ENCODE measurements around the gene TNFAIP8. TPM values are rescaled to one million over a fixed set of nuclear protein-coding genes. Genes with fewer than 3 reads are reported as not detected.
A peak's percentile ranks its signal among the peaks of the same experiment; 100 is the strongest.

Gene TNFAIP8
- total RNA-seq, 6 experiments from 2014 or later: 8.0 to 13.9 (median 10.5) TPM

DNA sequence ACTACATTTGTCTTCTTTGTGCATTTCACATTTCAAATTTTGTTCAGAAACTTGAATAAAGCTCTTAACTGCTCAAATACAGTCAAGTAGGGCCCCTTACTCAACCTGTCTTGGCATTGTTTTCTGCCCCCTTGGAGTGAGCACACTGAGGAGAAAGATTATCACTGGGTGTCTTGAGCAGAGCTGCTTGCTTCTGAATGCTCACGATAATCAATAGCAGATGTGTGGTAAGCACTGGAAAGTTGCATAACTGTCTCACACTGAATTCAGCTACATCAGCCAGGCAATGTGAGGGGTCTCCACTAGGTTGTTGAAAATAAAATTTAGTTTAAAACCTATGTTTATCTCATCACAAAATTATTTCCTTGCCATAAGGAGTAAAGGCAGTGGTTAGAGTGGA, 7.8 kb upstream of the TNFAIP8 start:
- Mint-ChIP-seq H3K9me3 (no peaks in the 10 kb centered on the region), H3K27ac (no peak overlapping the region), H3K4me1 (ENCODE audit: low read depth) (peaks cover 10% of the 10 kb centered on the region)

DNA sequence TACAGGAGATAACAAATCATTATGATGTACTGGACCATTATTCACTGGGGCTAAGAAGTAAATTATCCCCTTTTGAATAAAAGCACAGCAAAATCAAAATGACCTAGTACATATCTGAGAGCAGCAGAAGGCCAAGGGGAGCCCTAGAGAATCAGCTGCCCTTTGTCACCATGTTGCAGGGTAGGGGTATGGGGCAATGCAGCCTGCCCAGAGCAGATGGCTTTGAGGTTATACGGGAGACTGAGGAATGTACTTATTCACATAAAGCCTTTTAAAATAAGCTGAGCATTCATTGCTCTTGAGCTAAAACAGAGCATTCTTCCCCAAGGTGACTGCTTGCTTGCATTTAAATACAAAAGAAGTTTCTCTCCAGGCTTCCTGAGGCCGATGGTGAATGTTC, 2.6 kb upstream of the TNFAIP8 start:
- Mint-ChIP-seq H3K4me3 (no peak overlapping the region), H3K27ac (no peak overlapping the region), H3K9me3 (no peaks in the 10 kb centered on the region), H3K36me3 (ENCODE audit: low read depth) (no peaks in the 10 kb centered on the region), H3K4me1 (ENCODE audit: low read depth) (peaks cover 20% of the 10 kb centered on the region), H3K27me3 (ENCODE audit: insufficient read depth) (peaks cover 2% of the 10 kb centered on the region; the same call in 1 of the 2 replicates)
- TF ChIP-seq CTCF (IDR thresholded peaks at IDR 0.05): no peak
- no peak for DNase-seq

More for the DNA sequence above, 7.8 kb upstream of the TNFAIP8 start:
- peak; percentile 37 for DNase-seq
- peaks cover 2% of the 10 kb centered on the region; the same call in 1 of the 2 replicates for H3K27me3 Mint-ChIP-seq (ENCODE audit: insufficient read depth)
- H3K36me3 Mint-ChIP-seq (ENCODE audit: low read depth): no peaks in the 10 kb centered on the region
- no peak overlapping the region for H3K4me3 Mint-ChIP-seq
- no peak for TF ChIP-seq CTCF (IDR thresholded peaks at IDR 0.05)

GRCh38 chr5:119353686-119354366, 2.0 kb upstream of the TNFAIP8 start:
- Mint-ChIP-seq H3K9me3 (no peaks in the 10 kb centered on the region), H3K27me3 (ENCODE audit: insufficient read depth) (peaks cover 2% of the 10 kb centered on the region; the same call in 1 of the 2 replicates), H3K36me3 (ENCODE audit: low read depth) (no peaks in the 10 kb centered on the region), H3K27ac (no peak overlapping the region), H3K4me1 (ENCODE audit: low read depth) (peaks cover 18% of the 10 kb centered on the region), H3K4me3 (no peak overlapping the region)
- no peak for TF ChIP-seq CTCF (IDR thresholded peaks at IDR 0.05)
- DNase-seq: no peak

- H3K4me1 Mint-ChIP-seq (ENCODE audit: low read depth): peaks cover 24% of the 10 kb centered on the region
- DNase-seq: no peak
- H3K27me3 Mint-ChIP-seq (ENCODE audit: insufficient read depth): peaks cover 2% of the 10 kb centered on the region; the same call in 1 of the 2 replicates
- no peak overlapping the region for H3K27ac Mint-ChIP-seq
- no peak overlapping the region for H3K4me3 Mint-ChIP-seq
- no peak for TF ChIP-seq CTCF (IDR thresholded peaks at IDR 0.05)
- H3K36me3 Mint-ChIP-seq (ENCODE audit: low read depth): no peaks in the 10 kb centered on the region
- H3K9me3 Mint-ChIP-seq: no peaks in the 10 kb centered on the region
Measured at GRCh38 chr5:119354537-119355243, 1.1 kb upstream of the TNFAIP8 start.

DNA sequence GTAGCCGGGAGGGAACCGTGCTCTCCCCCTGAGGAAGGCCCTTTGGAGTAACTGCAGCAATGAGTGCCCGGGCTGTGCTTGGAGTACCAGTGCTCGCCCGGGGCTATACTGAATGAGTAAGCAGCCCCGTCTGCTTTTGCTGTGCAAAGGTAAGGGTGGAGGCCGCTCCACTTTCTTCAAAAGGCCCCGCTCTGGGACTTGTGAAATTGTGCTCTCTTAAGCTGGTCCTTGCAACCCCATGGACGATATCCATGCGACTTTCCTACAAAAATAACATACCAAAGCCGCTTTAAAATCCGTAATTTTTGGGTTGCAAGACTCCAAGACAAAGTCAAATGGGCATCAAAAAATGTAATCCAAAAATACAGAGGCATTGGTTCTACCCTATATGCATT, 578 bp upstream of the TNFAIP8 start:
- no peaks in the 10 kb centered on the region for H3K9me3 Mint-ChIP-seq
- H3K4me3 Mint-ChIP-seq: peak overlapping the region; percentile 98
- no peak overlapping the region for H3K27ac Mint-ChIP-seq
- H3K27me3 Mint-ChIP-seq (ENCODE audit: insufficient read depth): peaks cover 2% of the 10 kb centered on the region; the same call in 1 of the 2 replicates
- no peak for DNase-seq
- peaks cover 30% of the 10 kb centered on the region for H3K4me1 Mint-ChIP-seq (ENCODE audit: low read depth)
- H3K36me3 Mint-ChIP-seq (ENCODE audit: low read depth): no peaks in the 10 kb centered on the region
- no peak for TF ChIP-seq CTCF (IDR thresholded peaks at IDR 0.05)

Measured in HFFc6 (cell line).